K562 (cell line): ENCODE measurements around the gene TENT5A.

Experiments
- BRD9 ChIP-seq: fragments of 450-650 bp; IDR thresholded peaks from 2 replicates; pipeline ENCODE4 v1.6.1; 2018; ENCODE audit warnings: low read depth; ENCODE audit not compliant: partially characterized antibody
- CTCF ChIP-seq, 3 experiments: IDR thresholded peaks in 2 of 3; conservative IDR thresholded peaks in 1 of 3; 2 replicates each; pipeline ENCODE4 v1.5.1; 2011 to 2012; ENCODE audit warnings: low read length in 3 of 3, mild to moderate bottlenecking in 3 of 3, control low read depth in 2 of 3, improper control_type of control experiment in 1 of 3, inconsistent platforms in 1 of 3, low read depth in 1 of 3, mixed read lengths in 1 of 3, moderate library complexity in 1 of 3; ENCODE audit not compliant: insufficient read depth in 2 of 3
- TF ChIP-seq, protein P1 (sequence below): fragments of 450-650 bp; IDR thresholded peaks from 2 replicates; pipeline ENCODE4 v1.6.1; 2018; ENCODE audit not compliant: partially characterized antibody

GRCh38 chr6:81763968-81764367 is 11.5 kb upstream of the TENT5A start:
- TF ChIP-seq BRD9 (no peak), CTCF (IDR thresholded peaks at IDR 0.05 in 2 of 3, conservative IDR thresholded peaks at IDR 0.05 in 1 of 3; ENCODE audit: insufficient read depth in 2 of 3, low read depth in 1 of 3, low read length in 3 of 3) (no peak)
- TF ChIP-seq, protein P1, sequence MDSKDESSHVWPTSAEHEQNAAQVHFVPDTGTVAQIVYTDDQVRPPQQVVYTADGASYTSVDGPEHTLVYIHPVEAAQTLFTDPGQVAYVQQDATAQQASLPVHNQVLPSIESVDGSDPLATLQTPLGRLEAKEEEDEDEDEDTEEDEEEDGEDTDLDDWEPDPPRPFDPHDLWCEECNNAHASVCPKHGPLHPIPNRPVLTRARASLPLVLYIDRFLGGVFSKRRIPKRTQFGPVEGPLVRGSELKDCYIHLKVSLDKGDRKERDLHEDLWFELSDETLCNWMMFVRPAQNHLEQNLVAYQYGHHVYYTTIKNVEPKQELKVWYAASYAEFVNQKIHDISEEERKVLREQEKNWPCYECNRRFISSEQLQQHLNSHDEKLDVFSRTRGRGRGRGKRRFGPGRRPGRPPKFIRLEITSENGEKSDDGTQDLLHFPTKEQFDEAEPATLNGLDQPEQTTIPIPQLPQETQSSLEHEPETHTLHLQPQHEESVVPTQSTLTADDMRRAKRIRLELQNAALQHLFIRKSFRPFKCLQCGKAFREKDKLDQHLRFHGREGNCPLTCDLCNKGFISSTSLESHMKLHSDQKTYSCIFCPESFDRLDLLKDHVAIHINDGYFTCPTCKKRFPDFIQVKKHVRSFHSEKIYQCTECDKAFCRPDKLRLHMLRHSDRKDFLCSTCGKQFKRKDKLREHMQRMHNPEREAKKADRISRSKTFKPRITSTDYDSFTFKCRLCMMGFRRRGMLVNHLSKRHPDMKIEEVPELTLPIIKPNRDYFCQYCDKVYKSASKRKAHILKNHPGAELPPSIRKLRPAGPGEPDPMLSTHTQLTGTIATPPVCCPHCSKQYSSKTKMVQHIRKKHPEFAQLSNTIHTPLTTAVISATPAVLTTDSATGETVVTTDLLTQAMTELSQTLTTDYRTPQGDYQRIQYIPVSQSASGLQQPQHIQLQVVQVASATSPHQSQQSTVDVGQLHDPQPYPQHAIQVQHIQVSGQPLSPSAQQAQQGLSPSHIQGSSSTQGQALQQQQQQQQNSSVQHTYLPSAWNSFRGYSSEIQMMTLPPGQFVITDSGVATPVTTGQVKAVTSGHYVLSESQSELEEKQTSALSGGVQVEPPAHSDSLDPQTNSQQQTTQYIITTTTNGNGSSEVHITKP = no peak
